GM21619 (cell line): ENCODE results near the gene FCN1.

Source experiments
- ATAC-seq: cut with Tn5 transposase; IDR thresholded peaks from one replicate; pipeline ENCODE4 v1.9.1; 2021; ENCODE audit not compliant: unreplicated experiment

FCN1 gene

DNA sequence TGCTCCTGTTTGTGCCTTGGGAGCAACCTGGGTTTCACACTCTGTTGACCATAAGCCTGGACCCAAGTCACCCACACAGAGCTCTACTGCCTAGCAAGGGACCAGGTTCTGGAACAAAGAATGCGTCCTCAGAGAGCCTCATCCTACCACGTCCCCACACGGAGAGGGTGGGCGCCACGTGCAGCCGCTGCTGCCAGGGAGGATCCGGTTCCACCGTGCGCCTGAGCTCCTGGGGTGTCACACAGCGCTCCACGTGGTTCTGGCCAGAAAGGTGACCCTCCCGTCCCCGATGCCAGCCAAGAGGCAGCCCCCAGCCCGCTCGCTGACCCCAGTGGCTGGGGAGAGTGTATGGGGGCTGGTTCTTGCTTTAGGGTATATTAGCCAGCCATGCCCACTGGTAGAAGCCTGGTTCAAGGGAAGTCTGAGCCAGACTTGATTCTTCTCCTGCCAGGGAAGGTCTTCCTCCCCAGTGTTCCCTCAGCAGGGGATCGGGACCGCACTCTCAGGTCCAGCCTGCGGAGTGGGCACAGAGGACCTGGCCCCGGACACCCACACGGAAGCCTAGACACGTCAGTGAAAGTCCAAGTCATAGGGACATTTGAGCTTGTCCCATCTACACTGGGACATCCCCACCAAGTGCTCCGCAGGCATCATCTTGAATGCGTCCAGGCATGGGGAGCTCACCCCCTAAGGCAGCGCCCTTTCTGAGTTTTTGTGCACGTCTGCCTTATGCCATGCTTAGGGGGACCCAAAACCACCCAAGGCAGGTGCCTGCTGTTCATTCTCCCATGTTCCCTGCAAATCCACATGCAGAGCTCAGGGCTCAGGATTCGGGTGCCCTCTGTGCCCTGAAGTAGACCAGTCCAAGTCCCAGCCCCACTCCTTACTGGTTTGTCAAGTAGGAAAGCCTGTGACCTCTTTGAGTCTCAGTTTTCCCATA, 2.4 kb downstream of the FCN1 start:
- ATAC-seq: no peak

- ATAC-seq: no peak
Measured at GRCh38 chr9:134914501-134914834, 3.2 kb downstream of the FCN1 start.

- no peak for ATAC-seq
Measured at GRCh38 chr9:134913713-134914500, 3.8 kb downstream of the FCN1 start.

DNA sequence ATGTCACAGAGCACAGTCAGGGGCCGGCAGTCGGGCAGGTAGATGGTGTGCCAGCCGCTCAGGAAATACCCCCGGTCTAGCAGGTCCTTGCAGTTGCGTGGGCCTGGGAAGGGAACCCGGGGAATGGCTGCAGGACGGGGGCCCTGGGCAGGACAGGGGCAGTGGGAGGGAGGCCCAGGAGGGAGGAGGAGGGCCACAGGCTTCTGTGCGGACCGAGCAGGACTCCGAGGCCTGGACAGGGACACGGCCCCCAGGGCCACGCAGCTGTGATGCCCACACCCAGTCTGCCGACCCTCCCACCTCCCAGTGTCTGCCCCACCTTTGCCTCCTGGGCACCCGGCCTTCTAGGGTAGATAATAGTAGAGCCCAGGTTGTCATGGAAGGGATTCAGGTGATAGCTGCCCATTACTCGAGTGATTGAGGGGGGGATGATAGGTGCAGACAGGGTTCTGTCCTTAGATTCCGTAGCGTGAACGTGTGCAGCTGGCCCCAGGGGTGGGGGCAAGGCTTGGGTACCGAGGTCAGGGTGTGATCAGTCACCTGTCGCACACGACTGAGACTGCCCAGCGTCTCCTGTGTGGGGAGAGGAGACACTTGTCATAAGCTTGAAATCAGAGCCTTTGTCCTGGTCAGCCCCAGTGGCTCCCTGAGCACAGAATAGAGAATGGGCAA, 4.5 kb downstream of the FCN1 start:
- no peak for ATAC-seq

GRCh38 chr9:134912126-134912840, 5.4 kb downstream of the FCN1 start:
- no peak for ATAC-seq

- no peak for ATAC-seq
Measured at GRCh38 chr9:134909511-134910481, 7.9 kb downstream of the FCN1 start.

- no peak for ATAC-seq
Measured at GRCh38 chr9:134908524-134909309, 9.0 kb downstream of the FCN1 start.

DNA sequence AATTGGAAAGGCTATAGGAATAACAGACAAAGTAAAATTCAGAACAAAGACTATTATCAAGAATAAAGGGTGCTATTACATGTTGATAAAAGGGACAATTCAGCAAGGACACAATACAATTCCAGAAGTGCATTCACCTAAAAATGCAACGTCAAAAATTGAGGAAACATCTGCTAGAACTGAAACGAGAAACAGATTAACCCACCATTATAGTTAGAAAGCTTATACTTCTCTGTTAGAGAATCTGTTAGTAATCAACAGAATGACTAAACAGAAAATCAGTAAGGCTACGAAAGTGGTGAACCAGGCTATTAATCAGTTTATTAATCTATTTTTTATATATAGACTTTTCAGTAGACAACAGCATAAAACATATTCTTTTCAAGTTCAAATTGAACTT, 14.8 kb downstream of the FCN1 start:
- no peak for ATAC-seq

DNA sequence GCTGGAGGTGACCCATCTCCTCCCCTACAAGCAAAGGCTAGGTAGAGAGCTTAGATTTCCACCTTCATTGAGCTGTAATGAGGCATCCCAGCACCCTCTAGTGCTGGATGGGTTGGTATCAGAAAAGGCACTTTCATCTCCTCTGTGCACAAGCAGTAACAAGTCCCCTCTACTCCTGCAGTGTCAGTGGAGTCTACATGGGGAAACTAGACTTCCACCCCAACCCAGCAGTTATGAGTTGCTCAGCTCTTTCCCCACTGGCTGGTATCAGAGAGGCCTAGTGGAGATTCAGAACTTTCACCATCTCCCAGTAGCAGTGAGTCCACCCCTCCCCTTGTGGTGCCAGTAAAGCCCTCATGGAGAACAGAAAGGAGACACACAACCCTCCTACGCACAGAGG, 17.9 kb downstream of the FCN1 start:
- ATAC-seq: no peak

GRCh38 chr9:134899168-134899567, 18.5 kb downstream of the FCN1 start:
- no peak for ATAC-seq

DNA sequence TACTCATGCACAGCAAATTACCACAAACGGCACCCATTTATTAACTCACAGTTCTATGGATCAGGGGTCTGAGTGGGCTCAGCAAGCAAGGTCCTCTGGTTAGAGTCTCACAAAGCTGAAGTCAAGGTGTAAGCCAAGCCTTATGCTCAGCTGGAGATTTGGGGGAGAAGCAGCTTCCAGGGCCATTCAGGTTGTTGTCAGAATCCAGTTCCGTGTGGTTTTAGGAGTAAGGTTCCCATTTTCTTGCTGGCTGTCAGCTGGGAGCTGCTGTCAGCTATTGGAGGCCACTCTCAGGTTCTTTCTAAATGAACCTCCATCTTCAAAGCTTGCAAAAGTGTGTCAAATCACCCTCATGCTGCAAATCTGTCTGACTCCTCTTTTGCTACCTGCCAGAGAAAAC, 19.4 kb downstream of the FCN1 start:
- ATAC-seq: no peak

DNA sequence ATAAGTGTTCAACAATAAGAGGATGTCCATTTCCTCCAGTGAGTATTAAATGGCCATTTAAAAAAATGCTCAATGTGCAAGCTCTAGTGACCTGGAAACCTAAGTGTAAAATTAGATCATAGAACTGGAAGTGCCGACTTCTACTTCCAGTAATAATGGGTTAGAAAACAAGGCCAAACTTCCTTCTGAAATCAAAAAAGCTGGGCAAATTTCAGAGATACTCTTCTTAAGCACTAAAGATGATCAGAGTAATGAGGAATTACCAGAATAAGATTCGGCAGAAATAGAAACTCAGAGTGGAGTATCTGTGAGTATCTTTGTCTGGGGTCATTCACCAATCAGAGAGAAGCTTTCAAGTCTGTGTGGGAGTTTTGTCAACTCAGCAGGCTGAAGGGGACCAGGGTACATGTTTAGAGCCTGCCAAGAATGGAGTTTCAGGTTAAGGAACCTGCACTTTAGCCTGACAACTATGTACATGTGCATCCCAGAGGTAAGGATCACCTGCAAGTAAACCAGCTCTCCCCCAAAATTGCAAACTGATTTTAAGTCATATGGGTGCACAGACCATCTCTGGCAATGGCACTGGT, 20.0 kb downstream of the FCN1 start:
- no peak for ATAC-seq

DNA sequence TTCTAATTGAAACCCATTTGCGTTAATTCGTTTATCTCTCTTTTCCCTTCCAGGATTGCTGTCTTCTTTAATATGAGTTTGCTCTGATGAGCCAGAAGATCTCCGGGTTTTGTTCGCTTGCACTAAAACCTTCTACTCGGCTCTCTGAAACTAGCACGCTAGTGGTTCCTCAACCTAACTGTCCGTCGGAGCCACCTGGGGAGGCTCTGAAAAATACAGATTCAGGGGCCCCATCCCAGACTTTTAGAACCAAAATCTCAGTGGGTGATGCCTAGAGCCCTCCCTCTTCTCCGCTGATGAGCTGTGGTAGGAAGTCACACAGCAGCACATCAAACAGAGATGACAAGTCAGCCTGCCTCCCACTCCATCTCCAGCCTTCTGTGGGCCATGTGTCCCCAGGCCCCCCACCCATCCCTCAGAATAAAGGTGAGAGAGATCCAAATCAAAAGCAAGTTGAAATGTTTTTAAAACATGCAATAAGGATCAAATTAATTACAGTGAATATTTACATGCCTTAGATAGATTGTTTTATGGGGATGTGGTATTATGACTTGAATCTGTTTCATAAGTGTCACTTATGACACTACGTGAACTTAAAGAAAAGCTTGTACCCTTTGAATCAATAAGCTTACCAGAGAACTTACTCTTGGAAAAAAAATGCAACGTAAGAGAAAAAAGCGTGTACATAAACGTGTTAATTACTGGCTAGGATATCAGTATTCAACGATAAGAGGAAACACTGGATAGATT, 20.7 kb downstream of the FCN1 start:
- ATAC-seq: no peak

DNA sequence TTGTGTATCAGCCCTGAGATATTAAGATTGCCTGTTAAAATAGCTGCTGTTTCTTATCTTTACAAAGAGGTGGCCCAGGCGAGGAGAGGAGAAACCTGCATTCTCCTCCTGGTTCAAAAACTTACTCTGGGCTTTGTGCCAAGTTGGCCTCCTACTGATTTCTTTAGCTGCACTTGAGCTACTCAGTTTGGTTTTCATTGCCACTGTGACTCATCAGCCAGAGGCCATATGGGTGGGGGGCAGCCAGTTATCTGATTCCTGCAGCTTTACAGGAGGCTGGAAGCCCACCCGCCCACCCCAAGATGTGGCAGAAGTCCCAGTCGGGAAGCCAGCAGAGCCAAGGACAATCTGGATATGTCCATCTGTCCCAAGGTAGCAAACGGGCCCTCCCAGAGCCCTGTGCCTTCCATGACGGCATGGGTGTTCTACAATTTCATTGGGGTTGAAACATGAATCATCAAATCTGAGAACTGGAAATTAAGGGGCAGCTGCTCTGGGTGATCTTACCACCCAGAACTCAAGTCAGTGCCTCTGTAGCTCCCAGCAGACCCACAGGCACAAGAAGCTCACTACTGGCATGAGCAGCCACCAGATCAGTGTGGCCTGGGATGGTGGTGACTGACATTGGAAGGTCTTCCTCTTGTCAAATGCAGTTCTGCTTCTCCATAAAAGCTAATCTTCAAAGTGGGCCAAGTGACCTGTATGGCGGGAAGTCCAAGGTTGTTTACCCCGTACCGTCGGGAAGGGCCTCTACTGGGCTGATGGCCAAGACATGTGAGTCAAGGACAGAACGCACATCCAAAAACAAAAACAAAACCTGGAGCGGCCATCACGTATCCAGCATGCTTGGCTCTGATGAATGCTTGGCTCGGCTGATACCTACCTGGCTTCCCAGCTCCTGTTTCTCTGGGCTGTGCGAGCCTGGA, 21.5 kb downstream of the FCN1 start:
- no peak for ATAC-seq

DNA sequence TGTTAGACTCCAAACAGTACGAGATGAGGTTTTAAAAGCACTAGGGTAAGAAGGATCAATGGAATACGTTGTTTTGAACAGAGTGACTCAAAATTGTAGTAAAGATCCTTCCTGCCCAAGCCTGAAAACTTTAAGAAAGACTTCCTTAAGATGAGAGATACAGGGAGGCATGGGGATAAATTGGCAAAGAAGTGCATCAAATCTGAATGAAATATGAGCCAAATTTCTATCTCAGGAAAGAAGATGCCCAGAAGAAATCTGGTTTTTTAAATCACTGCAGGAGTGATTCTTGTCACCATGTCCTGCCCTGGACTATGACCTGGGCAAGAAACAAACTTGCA, 22.2 kb downstream of the FCN1 start:
- no peak for ATAC-seq

DNA sequence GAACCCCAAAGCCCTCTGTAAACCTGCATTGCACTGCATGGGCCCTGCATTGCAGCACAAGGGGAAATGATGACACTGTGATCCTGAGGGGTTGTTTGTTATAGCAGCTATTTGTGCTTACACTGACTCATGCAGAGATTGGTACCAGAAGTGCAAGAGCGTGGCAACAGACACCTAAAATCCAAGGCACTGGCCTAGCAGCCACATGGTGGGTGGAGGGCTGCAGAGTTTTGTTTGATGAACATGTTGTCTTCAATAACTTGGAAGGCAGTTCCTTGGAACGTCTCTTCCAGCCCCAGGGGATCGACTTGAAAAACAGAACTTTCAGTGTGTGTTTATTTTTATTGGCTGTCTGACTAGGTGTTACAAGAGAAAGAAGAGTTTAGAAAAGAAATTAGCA, 22.6 kb downstream of the FCN1 start:
- no peak for ATAC-seq
